Endothelial cell of umbilical vein (primary cell): ENCODE measurements around the gene CHSY3. TPM values are rescaled to one million over a fixed set of nuclear protein-coding genes. Genes with fewer than 3 reads are reported as not detected.

Experiments
- BruUV-seq: library from RNA; stranded (reverse); fragments of 400-500 nt; replicated peaks from 2 replicates; lab custom pipeline; 2021; lab: Mats Ljungman, UMichigan
- CTCF ChIA-PET: fragments of 300-600, 350-600 bp; sonication (Branson Sonifier 250); formaldehyde crosslinking; loops from one replicate; lab custom pipeline; 2021; ENCODE audit warnings: antibody characterized with exemption, inconsistent platforms; lab: Charles Lee
- POLR2A ChIA-PET: fragments of 300-600, 350-600 bp; sonication (Branson Sonifier 250); formaldehyde crosslinking; loops from one replicate; lab custom pipeline; 2021; ENCODE audit warnings: antibody characterized with exemption, inconsistent platforms; lab: Charles Lee
- DNase-seq: peaks from one replicate; pipeline ENCODE4 v3.0.0-alpha.2; 2011; ENCODE audit warnings: low read depth, low spot score
- FAIRE-seq: peaks from 2 replicates; lab custom pipeline; 2011; peaks lifted over from hg19 to GRCh38; lab: Jason Lieb, UNC
- H2AFZ ChIP-seq: 2 replicates; pipeline ENCODE4 v1.6.0; 2012; ENCODE audit warnings: low read depth, low read length, control low read depth, inconsistent platforms
- H3K27ac ChIP-seq: 2 replicates; pipeline ENCODE4 v1.5.1; 2011; ENCODE audit warnings: low read depth, mild to moderate bottlenecking, control low read depth, low read length, moderate library complexity; ENCODE audit not compliant: insufficient read depth
- H3K27me3 ChIP-seq, 2 experiments: 2 replicates each; pipeline versions ENCODE4 v1.6.0 to v1.6.1; 2011; ENCODE audit warnings: low read length in 2 of 2, mixed read lengths in 1 of 2; ENCODE audit not compliant: control insufficient read depth in 2 of 2, insufficient read depth in 2 of 2
- H3K36me3 ChIP-seq, 2 experiments: 2 replicates in 1 of 2; 3 replicates in 1 of 2; pipeline ENCODE4 v1.5.1; 2011; ENCODE audit warnings: low read length in 2 of 2, mild to moderate bottlenecking in 1 of 2, moderate library complexity in 1 of 2; ENCODE audit not compliant: control insufficient read depth in 2 of 2, insufficient read depth in 2 of 2; ENCODE audit errors: extremely low read depth in 1 of 2
- H3K4me1 ChIP-seq: 3 replicates; pipeline ENCODE4 v1.5.1; 2011; ENCODE audit warnings: mild to moderate bottlenecking, low read length; ENCODE audit not compliant: control insufficient read depth, insufficient read depth; ENCODE audit errors: extremely low read depth
- H3K4me2 ChIP-seq: 2 replicates; pipeline ENCODE4 v1.6.1; 2011; ENCODE audit warnings: low read length, control low read depth, mixed read lengths; ENCODE audit not compliant: insufficient read depth
- H3K4me3 ChIP-seq, 3 experiments: fragments of 200-600 bp in 1 of 3; sonication (generic), shearing (Covaris generic) in 1 of 3; replicated peaks in 1 of 3; 2 replicates each; pipeline ENCODE4 v1.5.1; 2011 to 2016; ENCODE audit warnings: control low read depth in 3 of 3, low read length in 3 of 3, mild to moderate bottlenecking in 2 of 3, inconsistent platforms in 1 of 3, low read depth in 1 of 3, moderate library complexity in 1 of 3; ENCODE audit not compliant: insufficient read depth in 1 of 3
- H3K79me2 ChIP-seq: 2 replicates; pipeline ENCODE4 v1.6.0; 2012; ENCODE audit warnings: low read length, inconsistent platforms; ENCODE audit not compliant: control insufficient read depth, insufficient read depth
- H3K9ac ChIP-seq: replicated peaks from 2 replicates; pipeline ENCODE3; 2011; ENCODE audit warnings: low read length, control low read depth; ENCODE audit not compliant: insufficient read depth; ENCODE audit errors: extremely low read depth
- H3K9me1 ChIP-seq: replicated peaks from 3 replicates; pipeline ENCODE4 v1.6.0; 2011; ENCODE audit warnings: mild to moderate bottlenecking, low read length; ENCODE audit not compliant: control insufficient read depth, insufficient read depth; ENCODE audit errors: extremely low read depth
- H3K9me3 ChIP-seq: replicated peaks from 2 replicates; pipeline ENCODE4 v1.5.1; 2012; ENCODE audit warnings: low read length, inconsistent platforms; ENCODE audit not compliant: control insufficient read depth, insufficient read depth
- H4K20me1 ChIP-seq: replicated peaks from 2 replicates; pipeline ENCODE3; 2011; ENCODE audit warnings: mild to moderate bottlenecking, low read length; ENCODE audit not compliant: control insufficient read depth, insufficient read depth; ENCODE audit errors: extremely low read depth
- CTCF ChIP-seq, 2 donors: IDR thresholded peaks; 1 replicate in 1 of 2; 2 replicates in 1 of 2; pipeline ENCODE4 v1.5.1; 2011; ENCODE audit warnings: low read length in 2 of 2, mild to moderate bottlenecking in 2 of 2, moderate library complexity in 2 of 2, control low read depth in 1 of 2, inconsistent platforms in 1 of 2, low read depth in 1 of 2; ENCODE audit not compliant: insufficient read depth in 1 of 2; ENCODE audit errors: extremely low read depth in 1 of 2
- EZH2 ChIP-seq: IDR thresholded peaks from 2 replicates; pipeline ENCODE4 v1.6.1; 2012; ENCODE audit warnings: borderline replicate concordance, low read depth, mild to moderate bottlenecking, moderate library complexity, low read length, inconsistent platforms; ENCODE audit not compliant: severe bottlenecking
- GATA2 ChIP-seq: IDR thresholded peaks from 2 replicates; pipeline ENCODE4 v1.7.0; 2011; ENCODE audit warnings: low read depth, mild to moderate bottlenecking, moderate library complexity, mixed read lengths, low read length; ENCODE audit not compliant: insufficient read length, insufficient read depth
- JUN ChIP-seq: IDR thresholded peaks from 2 replicates; pipeline ENCODE4 v1.6.1; 2011; ENCODE audit warnings: borderline replicate concordance, low read depth; ENCODE audit not compliant: insufficient read length, insufficient read depth
- MAX ChIP-seq: IDR thresholded peaks from 2 replicates; pipeline ENCODE4 v1.6.1; 2011; ENCODE audit not compliant: insufficient read depth, insufficient read length
- MYC ChIP-seq: IDR thresholded peaks from one replicate; pipeline ENCODE4 v1.6.1; 2011; ENCODE audit warnings: mild to moderate bottlenecking, low read depth, low read length
- POLR2A ChIP-seq: IDR thresholded peaks from 2 replicates; pipeline ENCODE4 v1.6.1; 2012; ENCODE audit warnings: low read depth, mild to moderate bottlenecking, control low read depth, low read length
- dilution Hi-C: fragments of 300-500 bp; cut with MboI; formaldehyde crosslinking; loops from one replicate; pipeline ENCODE4 v1.15.0; 2019; ENCODE audit warnings: low sequenced_read_pairs; ENCODE audit not compliant: extremely low pct_ligation_motif_present
- intact Hi-C: fragments of 100-400 bp; cut with micrococcal nuclease; formaldehyde crosslinking; loops from one replicate; pipeline ENCODE4 v1.10.0; 2022
- polyA plus RNA-seq, 4 experiments: library from polyadenylated mRNA; depleted of rRNA in 3 of 4; stranded (reverse) in 3 of 4; unstranded in 1 of 4; fragments of >200 nt; gene quantifications; 2 replicates each; pipeline versions ENCODE4 v1.2.1 to v1.2.3, GENCODE V29; 2011 to 2012; ENCODE audit warnings: missing spikeins in 1 of 4
- total RNA-seq: library from RNA; stranded (reverse); gene quantifications from 2 replicates; pipeline ENCODE4 v1.2.3, GENCODE V29; 2021

Gene CHSY3
- total and polyA plus RNA-seq, 2 donors (not counting 3 experiments of a cell fraction or from before 2014, with no cell fraction given), result 2.2 to 8.4 TPM

GRCh38 chr5:130102375-130102774 lies 198.1 kb downstream of the CHSY3 start:
- Histone ChIP-seq H3K79me2 (no peaks in the 10 kb centered on the region), H3K4me3 (no peak overlapping the region), H2AFZ (no peak overlapping the region), H3K27me3 (no peaks in the 10 kb centered on the region), H4K20me1 (no peaks in the 10 kb centered on the region), H3K9me1 (no peaks in the 10 kb centered on the region), H3K4me2 (no peak overlapping the region), H3K9ac (no peak overlapping the region), H3K27ac (no peak overlapping the region), H3K9me3 (no peaks in the 10 kb centered on the region), H3K4me1 (no peaks in the 10 kb centered on the region), H3K36me3 (no peaks in the 10 kb centered on the region)
- DNase-seq (no peak), FAIRE-seq (no peak)
- no TSS peak for BruUV-seq
- intact Hi-C loops, result loop anchor here (10.0 kb wide), 1 partner anchor 272 kb away; no protein-coding TSS in a partner anchor
- dilution Hi-C loops, result no loop called here
- CTCF ChIA-PET, result no interaction called here
- no peak for TF ChIP-seq MYC
- TF ChIP-seq CTCF (IDR thresholded peaks at IDR 0.05; ENCODE audit: extremely low read depth in 1 of 2, insufficient read depth in 1 of 2, low read depth in 1 of 2, low read length in 2 of 2), result no peak
- TF ChIP-seq EZH2, result no peak
- POLR2A ChIA-PET, result no interaction called here

- Histone ChIP-seq H3K4me2 (no peak overlapping the region), H4K20me1 (no peaks in the 10 kb centered on the region), H3K9me3 (no peaks in the 10 kb centered on the region), H3K4me1 (no peaks in the 10 kb centered on the region), H3K27me3 (no peaks in the 10 kb centered on the region), H3K9ac (no peak overlapping the region), H3K79me2 (no peaks in the 10 kb centered on the region), H3K27ac (no peak overlapping the region), H3K9me1 (no peaks in the 10 kb centered on the region), H3K4me3 (no peak overlapping the region), H3K36me3 (no peaks in the 10 kb centered on the region), H2AFZ (no peak overlapping the region)
- no peak for TF ChIP-seq MAX
- no peak for TF ChIP-seq EZH2
- TF ChIP-seq JUN, result no peak
- TF ChIP-seq GATA2, result no peak
- no peak for TF ChIP-seq POLR2A
- no TSS peak for BruUV-seq
- no peak for DNase-seq
- POLR2A ChIA-PET, result no interaction called here
- intact Hi-C loops, result loop anchor here (10.0 kb wide), 1 partner anchor 272 kb away; no protein-coding TSS in a partner anchor
- CTCF ChIA-PET, result no interaction called here
- FAIRE-seq, result no peak
- dilution Hi-C loops, result no loop called here
These were observed 198.7 kb downstream of the CHSY3 start for GRCh38 chr5:130102960-130103359.
